Pons (tissue), 1 donor: Measurements from ENCODE around the gene FAM131B.
A peak's percentile ranks its signal among the peaks of the same experiment; 100 is the strongest.
"Not testable (repeated sequence)": the region's sequence is repeated elsewhere in the genome, so short reads cannot be mapped to it uniquely, and the experiment has no call there.

Experiments used
- DNase-seq: peaks from one replicate; pipeline ENCODE4 v3.0.0-alpha.2; 2016; ENCODE audit warnings: low spot score

FAM131B gene

GRCh38 chr7:143362131-143363015 lies at the start of gene FAM131B:
TSS of gene FAM131B (minus strand) at chr7:143362713. CDS start at chr7:143362603, 110 bp downstream.
- no peak for DNase-seq

DNA sequence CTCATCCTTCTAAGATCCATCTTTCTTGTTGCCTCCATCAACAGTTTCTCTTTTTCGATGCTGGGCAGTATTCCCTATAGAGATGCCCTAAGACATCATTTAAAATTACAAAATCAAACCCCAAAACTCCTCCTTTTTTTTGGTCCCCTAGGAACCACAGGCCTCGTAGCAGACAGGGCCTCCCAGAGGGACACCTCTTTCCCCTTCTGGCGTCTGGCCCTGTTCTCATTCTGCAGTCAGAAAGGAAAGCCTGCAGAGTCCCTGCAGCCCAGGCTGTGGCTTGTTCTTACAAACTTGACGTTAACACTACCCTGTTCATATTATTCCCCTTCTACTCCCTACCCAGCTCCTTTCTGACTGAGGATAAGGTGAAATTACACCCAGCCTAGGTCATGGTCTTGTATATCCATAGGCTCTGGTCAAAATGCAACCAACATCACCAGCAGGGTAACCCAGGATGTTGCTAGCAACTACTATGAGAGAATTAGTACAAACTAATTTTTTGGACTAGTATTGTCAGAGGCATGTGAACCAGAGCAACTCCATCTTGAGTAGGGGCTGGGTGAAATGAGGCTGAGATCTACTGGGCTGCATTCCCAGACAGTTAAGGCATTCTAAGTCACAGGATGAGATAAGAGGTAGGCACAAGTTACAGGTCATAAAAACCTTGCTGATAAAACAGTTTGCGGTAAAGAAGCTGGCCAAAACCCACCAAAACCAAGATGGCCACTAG lies 49.6 kb upstream of the FAM131B start:
- no peak for DNase-seq

- DNase-seq, result peak; percentile 15
These were observed 48.0 kb upstream of the FAM131B start for GRCh38 chr7:143410521-143411004.

- no peak for DNase-seq
These were observed 46.4 kb upstream of the FAM131B start, which contains the start of gene EPHA1 for GRCh38 chr7:143408686-143409561. TSS of gene EPHA1 (minus strand) at chr7:143408856. CDS start at chr7:143408805, 51 bp downstream.

DNA sequence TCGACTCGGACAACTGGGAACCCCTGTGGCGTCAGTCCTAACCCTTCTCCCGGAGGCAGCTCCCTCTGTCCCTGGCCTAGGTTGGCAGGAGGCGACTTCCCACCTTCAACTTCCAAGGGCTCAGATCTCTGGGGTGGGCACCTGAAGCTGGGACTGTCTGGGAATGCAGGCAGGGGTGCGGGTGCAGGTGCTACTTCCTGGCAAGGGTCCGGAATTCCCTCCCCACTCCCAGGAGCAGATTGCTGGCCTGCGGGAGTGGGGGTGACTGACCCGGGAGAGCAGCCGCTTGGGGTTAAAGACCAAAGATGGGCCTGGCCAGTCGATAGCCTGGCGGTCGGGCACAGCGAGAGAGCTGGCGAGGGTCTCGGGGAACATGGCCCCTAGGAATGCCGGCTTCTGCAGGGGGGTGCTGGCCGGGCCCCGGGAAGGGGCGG lies 45.8 kb upstream of the FAM131B start:
- no peak for DNase-seq

GRCh38 chr7:143407287-143408251 lies 45.1 kb upstream of the FAM131B start:
- DNase-seq, result no peak

- no peak for DNase-seq
These were observed 43.5 kb upstream of the FAM131B start for GRCh38 chr7:143406002-143406357.

DNA sequence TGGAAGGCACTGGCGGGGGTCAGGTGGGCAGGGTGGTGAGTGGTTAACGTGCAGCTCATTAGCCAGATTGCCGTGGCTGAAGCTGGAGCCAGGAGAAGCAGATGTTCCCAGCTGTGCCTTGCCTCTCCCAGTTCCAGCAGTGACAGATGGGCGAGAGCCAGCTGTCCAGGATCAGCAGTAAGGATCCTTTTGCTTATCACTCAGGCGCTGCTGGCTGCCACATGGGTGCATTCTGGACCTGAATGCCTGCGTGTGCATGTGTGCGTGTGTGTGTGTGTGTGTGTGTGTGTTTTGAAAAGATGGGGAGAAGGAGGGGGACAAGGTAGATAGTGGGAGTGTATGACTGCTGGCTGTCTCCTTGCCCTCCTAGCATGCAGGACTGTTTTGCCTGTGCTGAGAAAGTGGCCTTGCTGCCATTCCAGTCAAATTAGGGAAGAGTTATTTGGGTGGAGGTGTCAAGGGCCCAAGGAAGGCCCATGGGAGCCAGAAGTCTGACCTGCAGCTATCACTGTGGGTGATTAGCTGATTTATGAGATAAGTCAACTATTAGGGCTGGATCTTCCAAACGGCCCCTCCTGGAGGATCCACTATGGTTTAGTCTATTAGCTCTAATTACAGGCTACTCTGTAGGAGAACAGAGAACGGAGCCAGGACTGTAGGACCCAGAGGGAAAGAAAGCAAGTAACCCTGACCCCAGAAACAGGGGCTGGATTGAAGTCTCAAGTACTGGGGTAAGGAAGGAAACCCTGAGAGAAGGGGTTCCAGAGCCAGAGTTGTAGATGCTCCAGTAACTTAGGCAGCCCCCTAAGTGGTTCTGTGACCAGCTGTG lies 42.9 kb upstream of the FAM131B start:
- DNase-seq, result no peak

- not testable (repeated sequence) for DNase-seq
These were observed 39.7 kb upstream of the FAM131B start for GRCh38 chr7:143402233-143402632.

- no peak for DNase-seq
These were observed 38.8 kb upstream of the FAM131B start for GRCh38 chr7:143401265-143401664.

DNA sequence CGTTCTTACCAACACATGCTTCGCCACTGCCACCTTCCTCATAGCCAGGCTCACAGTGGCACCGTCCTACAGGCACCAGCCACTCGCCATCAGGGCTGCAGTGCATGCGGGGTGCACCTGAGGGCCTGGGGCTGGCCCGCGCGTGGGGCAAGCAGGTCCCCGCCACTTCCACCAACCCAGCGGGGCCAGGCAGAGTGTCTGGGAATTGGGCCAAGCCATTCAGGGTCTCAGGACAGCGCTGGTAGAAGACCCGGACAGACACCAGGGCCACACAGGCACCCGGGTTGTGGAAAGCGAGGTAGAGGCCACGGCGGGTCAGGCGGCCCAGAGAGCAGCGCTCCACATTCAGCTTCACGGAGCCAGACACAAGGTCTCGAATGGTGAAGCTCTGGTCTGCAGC lies 37.1 kb upstream of the FAM131B start:
- no peak for DNase-seq

DNA sequence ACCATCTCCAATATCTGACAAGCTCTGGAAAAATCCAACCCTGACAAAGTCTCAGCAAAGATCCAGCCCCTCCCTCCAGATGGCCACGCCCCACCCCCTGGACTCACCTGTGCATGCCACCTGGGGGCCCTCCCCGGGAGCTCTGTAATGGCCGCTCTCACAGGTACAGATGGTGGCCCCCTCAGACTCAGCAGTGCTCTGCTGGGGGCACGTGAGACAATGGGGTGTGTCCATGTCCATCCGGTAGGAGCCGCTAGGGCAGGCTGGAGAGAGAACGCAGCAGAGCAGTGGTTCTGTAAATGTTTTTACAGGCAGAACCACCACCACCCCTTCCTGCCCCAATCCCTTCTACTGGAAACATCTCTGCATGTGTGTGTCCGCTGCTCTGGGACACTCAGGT lies 36.6 kb upstream of the FAM131B start:
- DNase-seq, result no peak

DNA sequence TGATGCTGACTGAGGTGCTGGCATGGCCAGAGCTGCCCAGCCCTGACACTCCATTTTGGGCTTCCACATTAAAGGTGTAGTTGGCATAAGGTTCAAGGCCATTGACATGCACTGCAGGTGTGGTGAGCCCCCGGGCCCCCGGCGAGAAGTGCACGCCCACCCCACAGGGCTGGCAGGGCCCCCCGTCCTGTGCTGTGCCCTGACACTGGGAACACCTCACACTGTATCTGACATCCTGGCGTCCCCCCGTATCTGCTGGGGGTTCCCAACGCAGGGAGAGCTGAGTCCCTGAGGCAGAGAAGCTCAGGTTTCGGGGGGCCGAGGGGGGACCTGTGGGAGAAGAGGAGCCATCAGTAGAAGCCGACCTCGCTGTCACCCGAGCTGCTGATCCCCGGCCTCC lies 36.1 kb upstream of the FAM131B start:
- no peak for DNase-seq

DNA sequence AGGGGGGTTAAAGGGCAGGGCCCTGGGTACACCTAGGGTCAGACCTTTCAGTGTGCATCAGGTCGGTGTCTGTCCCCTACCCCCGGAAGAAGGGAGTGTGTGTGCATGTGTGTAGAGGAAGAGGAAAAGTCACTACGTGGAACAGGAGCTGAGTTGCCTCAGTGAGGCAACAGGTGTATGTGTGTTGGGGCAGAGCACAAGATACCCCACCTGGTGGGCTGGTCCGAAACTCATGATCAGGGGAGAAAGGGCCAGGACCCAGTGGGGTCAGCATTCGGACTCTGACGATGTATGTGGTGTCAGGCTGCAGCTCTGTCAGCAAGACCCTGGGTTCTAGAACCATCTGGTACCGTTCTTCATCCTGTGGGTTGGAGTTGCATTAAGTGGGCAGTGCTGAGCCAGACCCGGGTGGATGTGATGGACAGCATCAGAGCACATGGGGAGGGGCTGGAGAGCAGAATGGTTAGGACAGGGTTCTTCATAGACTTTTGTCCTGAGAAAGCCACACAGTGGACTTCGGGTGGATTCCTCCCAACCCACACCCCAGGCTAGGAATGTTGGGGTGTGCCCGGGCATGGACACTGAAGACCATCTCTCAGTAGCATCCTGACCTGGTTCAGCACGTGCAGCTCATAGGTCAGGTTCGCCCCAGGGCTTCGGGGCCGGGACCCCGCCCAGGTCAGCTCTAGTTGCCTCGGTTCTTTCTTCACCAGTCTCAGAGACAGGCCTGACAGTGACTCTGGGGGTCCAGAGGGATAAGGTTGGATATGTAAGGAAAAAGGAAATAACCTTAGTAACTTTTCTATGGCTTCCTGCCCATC lies 35.4 kb upstream of the FAM131B start:
- DNase-seq, result no peak

GRCh38 chr7:143396625-143397556 lies 34.4 kb upstream of the FAM131B start:
- no peak for DNase-seq

DNA sequence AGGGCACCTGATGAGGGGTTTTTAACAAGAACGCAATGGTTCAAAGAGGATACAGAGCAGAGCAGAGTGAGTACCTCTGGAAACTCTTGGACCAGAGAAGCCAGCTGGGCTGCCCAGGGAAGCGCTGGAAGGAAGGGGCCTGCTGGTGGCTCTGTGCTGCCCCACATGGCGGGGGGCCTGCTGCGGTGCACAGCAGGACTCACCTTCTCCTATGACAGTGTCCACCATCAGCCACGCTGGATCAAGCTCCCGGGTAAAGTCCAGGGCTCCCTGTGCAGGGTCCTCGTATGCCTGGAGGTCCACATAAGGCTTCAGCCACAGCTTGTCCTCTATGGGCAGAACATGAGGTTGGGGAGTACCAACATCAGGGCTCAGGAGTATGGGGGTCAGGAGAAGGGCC lies 33.7 kb upstream of the FAM131B start:
- DNase-seq, result no peak

- DNase-seq, result no peak
These were observed 33.0 kb upstream of the FAM131B start for GRCh38 chr7:143395187-143396149.
